Esophagus (tissue), 2 donors: ENCODE measurements around the gene LMF2. TPM values are rescaled to one million over a fixed set of nuclear protein-coding genes. Genes with fewer than 3 reads are reported as not detected.
A peak's percentile ranks its signal among the peaks of the same experiment; 100 is the strongest.
"Not testable (repeated sequence)": the region's sequence is repeated elsewhere in the genome, so short reads cannot be mapped to it uniquely, and the experiment has no call there.

Source experiments
- H3K27ac ChIP-seq, 2 donors: one replicate each; pipeline ENCODE4 v1.5.1; 2013; ENCODE audit warnings: low read depth in 2 of 2, mild to moderate bottlenecking in 2 of 2, inconsistent platforms in 1 of 2, low read length in 1 of 2, moderate library complexity in 1 of 2
- H3K27me3 ChIP-seq, 2 donors: one replicate each; pipeline ENCODE4 v1.6.1; 2013; ENCODE audit warnings: low read length in 2 of 2, control low read depth in 1 of 2, mild to moderate bottlenecking in 1 of 2; ENCODE audit not compliant: insufficient read depth in 2 of 2, control insufficient read depth in 1 of 2
- H3K36me3 ChIP-seq, 2 donors: one replicate each; pipeline ENCODE4 v1.6.1; 2013; ENCODE audit warnings: low read length in 1 of 2; ENCODE audit not compliant: control insufficient read depth in 2 of 2, insufficient read depth in 2 of 2
- H3K4me1 ChIP-seq, 2 donors: one replicate each; pipeline ENCODE4 v1.6.1; 2013; ENCODE audit warnings: low read length in 1 of 2; ENCODE audit not compliant: control insufficient read depth in 2 of 2, insufficient read depth in 2 of 2
- H3K4me3 ChIP-seq, 2 donors: one replicate each; pipeline ENCODE4 v1.5.1; 2013; ENCODE audit warnings: low read length in 2 of 2, mild to moderate bottlenecking in 2 of 2, low read depth in 1 of 2, moderate library complexity in 1 of 2
- H3K9me3 ChIP-seq, 2 donors: one replicate each; pipeline ENCODE4 v1.6.1; 2013; ENCODE audit warnings: mild to moderate bottlenecking in 2 of 2, low read depth in 1 of 2, low read length in 1 of 2, moderate library complexity in 1 of 2; ENCODE audit not compliant: control insufficient read depth in 2 of 2, insufficient read depth in 1 of 2
- WGBS, 2 donors: extraction: QIAGEN DNeasy Blood & Tissue Kit; methylation state at CpG; one replicate each; pipeline ENCODE4 v1.1.7; 2013; 5-methylcytosine and 5-hydroxymethylcytosine counted together
- polyA plus RNA-seq, 2 donors: library from polyadenylated mRNA; stranded (reverse); fragments of 200-250 nt; gene quantifications; one replicate each; pipeline ENCODE4 v1.2.3, GENCODE V29; 2013
- donor health status: healthy with polysubstance abuse.
- donor health status: Bipolar disorder and iron deficiency.

Gene LMF2
- polyA plus RNA-seq, 2 donors: 44.1 to 64.9 TPM

DNA sequence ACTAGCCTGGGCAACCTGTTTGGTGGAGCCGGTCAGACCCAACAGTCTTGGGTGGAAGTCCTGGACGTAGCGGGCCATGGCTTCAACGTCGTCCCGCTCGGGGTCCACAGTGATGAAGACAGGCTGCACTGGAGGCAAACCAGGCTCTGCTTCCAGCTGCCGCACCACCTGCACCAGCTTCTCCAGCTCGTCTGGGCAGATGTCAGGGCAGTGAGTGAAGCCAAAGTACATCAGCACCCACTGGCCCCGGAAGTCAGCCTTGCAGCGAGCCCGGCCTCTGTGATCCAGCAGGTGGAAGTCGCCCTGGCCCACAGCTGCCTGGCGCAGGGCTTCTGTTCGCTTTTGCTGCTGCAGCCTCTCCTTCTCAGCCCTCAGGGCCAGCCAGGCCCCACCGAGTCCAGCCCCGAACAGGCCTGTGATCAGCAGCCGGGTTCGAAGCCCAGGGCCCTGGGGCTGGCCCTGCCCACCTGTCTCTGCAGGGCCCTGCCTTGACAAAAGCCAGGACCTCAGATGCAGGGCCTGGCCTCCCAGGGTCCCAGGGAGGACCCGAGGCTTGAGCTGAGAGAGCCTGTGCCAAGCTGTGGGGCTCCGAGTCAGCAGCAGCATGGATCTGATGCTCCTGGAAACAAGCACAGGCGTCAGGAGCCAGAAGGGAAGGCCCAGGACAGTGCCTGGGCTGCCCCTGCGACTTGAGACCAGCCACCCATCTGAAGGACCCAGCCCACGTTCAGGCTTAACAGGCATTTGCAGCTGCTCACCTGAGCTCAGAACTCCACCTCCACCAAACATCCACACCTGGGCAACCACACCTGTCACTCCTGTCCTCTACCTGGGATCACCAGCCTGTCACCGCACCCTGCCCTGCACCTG lies 16.5 kb upstream of the LMF2 start:
- H3K27ac ChIP-seq: peak overlapping the region; percentile 90 to 96
- H3K9me3 ChIP-seq: peaks cover 0 to 2% of the 10 kb centered on the region in 2 donors
- H3K4me3 ChIP-seq: peak overlapping the region; percentile 62 to 75
- H3K27me3 ChIP-seq: no peaks in the 10 kb centered on the region
- WGBS, 2 donors: 66 to 69% methylated on average over 25 of the region's 25 CpGs
- H3K4me1 ChIP-seq: peaks cover 13 to 32% of the 10 kb centered on the region in 2 donors
- H3K36me3 ChIP-seq: peaks cover 19 to 36% of the 10 kb centered on the region in 2 donors

DNA sequence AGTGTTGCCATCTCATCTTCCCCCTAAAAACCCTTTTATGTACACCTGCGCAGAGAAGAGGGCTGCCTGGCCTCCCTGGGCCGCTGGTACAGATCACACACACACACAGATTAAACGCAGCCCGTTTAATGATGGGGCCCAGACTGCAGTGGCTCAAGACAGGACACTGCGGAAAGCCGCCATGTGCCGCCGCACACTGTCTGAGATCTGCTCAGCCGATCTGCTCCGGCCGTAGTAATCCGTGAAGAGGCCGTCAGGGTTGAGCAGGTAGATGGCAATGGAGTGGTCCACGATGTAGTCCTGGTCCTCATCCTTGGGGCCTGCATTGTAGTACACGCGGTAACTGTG lies 15.9 kb upstream of the LMF2 start:
- WGBS, 2 donors: 89 to 91% methylated on average over 16 of the region's 16 CpGs
- peak overlapping the region in 1 of 2 donors; percentile 90 for H3K27ac ChIP-seq
- H3K36me3 ChIP-seq: peaks cover 23 to 42% of the 10 kb centered on the region in 2 donors

DNA sequence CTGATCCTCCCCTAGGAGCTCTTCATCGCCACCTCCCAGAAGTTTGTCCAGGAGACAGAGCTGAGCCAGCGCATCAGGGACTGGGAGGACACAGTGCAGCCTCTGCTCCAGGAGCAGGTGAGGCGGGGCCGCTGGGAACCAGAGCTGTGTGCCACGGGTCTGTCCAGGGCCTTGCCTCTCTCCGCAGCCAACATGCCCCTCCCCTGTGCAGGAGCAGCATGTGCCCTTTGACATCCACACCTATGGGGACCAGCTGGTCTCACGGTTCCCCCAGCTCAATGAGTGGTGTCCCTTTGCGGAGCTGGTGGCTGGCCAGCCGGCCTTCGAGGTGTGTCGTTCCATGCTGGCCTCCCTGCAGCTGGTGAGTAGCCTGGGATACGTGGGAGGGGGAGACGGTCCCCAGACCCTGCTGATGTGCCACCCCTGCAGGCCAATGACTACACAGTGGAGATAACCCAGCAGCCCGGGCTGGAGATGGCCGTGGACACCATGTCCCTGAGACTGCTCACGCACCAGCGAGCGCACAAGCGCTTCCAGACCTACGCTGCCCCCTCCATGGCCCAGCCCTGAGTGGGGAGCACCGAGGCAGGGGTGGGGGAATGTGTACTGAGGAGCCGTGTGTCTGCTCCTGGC lies 15.4 kb upstream of the LMF2 start:
- peaks cover 23 to 47% of the 10 kb centered on the region in 2 donors for H3K36me3 ChIP-seq
- peaks cover 0 to 2% of the 10 kb centered on the region in 2 donors for H3K9me3 ChIP-seq
- peak overlapping the region in 1 of 2 donors; percentile 16 for H3K27ac ChIP-seq
- H3K27me3 ChIP-seq: no peaks in the 10 kb centered on the region
- H3K4me3 ChIP-seq: no peak overlapping the region
- WGBS, 2 donors: 82 to 88% methylated on average over 22 of the region's 22 CpGs
- H3K4me1 ChIP-seq: peaks cover 13 to 26% of the 10 kb centered on the region in 2 donors

More for the DNA sequence above, 15.9 kb upstream of the LMF2 start:
- Histone ChIP-seq H3K4me3 (no peak overlapping the region), H3K9me3 (peaks cover 0 to 2% of the 10 kb centered on the region in 2 donors), H3K4me1 (peaks cover 13 to 27% of the 10 kb centered on the region in 2 donors), H3K27me3 (no peaks in the 10 kb centered on the region)

DNA sequence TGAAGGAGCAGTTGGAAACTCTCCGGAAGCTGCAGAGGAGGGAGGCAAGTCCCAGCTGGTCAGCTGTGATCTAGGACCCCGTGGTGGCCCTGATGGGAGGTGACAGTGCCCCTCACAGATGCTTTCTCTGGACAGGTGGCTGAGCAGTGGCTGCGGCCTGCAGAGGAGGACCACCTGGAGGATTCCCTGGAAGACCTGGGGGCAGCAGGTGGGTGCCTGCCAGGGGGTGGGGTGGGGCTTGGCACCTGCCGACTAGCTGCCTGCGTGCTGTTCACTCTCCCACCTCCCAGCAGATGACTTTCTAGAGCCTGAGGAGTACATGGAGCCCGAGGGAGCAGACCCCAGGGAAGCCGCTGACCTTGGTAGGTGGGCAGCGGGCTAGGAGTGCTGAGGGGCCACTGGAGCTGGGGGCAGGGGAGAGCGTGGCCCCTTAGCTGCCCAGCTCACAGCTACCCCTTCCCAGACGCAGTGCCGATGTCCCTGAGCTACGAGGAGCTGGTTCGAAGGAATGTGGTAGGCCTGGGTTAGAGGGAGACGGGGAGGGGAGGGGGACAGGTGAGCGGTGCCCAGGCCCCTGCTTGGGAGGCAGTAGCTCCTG lies 14.8 kb upstream of the LMF2 start:
- H3K36me3 ChIP-seq: peaks cover 23 to 52% of the 10 kb centered on the region in 2 donors
- 86 to 90% methylated on average over 15 of the region's 15 CpGs for WGBS, 2 donors
- peaks cover 0 to 2% of the 10 kb centered on the region in 2 donors for H3K9me3 ChIP-seq
- H3K4me3 ChIP-seq: no peak overlapping the region
- H3K27ac ChIP-seq: no peak overlapping the region
- peaks cover 13 to 24% of the 10 kb centered on the region in 2 donors for H3K4me1 ChIP-seq
- H3K27me3 ChIP-seq: no peaks in the 10 kb centered on the region

DNA sequence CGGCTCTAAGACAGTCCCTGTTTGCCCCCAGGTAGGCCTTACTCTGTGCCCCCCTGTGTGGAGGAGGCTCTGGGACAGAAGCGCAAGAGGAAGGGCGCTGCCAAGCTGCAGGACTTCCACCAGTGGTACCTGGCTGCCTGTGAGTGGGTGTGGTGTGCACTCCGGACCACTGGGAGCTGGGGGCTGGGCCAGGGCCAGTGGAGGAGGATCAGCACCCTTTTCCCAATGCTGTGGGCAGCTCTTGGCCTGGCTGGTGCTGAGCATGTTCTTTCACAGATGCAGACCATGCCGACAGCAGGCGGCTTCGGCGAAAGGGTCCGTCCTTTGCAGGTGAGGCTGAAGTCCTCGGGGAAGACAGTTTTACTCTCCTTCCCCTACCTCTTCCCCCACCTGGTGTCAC lies 14.2 kb upstream of the LMF2 start:
- H3K27ac ChIP-seq: no peak overlapping the region
- H3K27me3 ChIP-seq: no peaks in the 10 kb centered on the region
- H3K4me1 ChIP-seq: peaks cover 10 to 18% of the 10 kb centered on the region in 2 donors
- H3K36me3 ChIP-seq: peaks cover 23 to 58% of the 10 kb centered on the region in 2 donors
- H3K9me3 ChIP-seq: peaks cover 0 to 2% of the 10 kb centered on the region in 2 donors
- WGBS, 2 donors: 90 to 91% methylated on average over 10 of the region's 10 CpGs
- H3K4me3 ChIP-seq: no peak overlapping the region

DNA sequence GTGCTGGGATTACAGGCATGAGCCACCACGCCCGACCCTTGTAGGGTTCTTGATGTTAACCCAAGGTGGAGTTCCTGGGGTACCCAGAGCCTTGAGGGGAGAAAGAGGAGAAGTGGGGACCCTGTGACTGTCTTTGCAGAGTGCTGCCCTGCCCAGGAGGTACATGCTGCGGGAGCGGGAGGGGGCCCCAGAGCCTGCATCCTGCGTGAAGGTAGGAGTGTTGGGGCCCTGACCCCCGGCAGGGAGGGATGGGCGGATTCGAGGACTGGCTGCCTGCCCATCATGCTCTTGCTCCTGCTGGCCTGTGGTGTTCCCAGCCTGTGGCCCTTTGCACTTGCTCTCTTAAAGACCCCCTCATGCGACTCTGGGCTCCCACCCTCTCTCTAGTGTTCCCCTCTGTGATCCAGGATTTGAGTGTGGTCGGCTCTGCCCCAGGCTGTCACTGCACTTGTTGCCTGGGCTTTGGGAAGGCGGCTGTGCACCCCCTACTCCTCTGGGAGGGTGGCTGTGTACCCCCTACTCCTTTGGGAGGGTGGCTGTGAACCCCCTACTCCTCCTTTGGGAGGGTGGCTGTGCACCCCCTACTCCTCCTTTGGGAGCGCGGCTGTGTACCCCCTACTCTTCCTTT lies 13.4 kb upstream of the LMF2 start:
- peaks cover 0 to 2% of the 10 kb centered on the region in 2 donors for H3K9me3 ChIP-seq
- peaks cover 23 to 64% of the 10 kb centered on the region in 2 donors for H3K36me3 ChIP-seq
- WGBS, 2 donors: 92 to 93% methylated on average over 13 of the region's 13 CpGs
- peaks cover 8 to 16% of the 10 kb centered on the region in 2 donors for H3K4me1 ChIP-seq
- H3K27me3 ChIP-seq: no peaks in the 10 kb centered on the region
- H3K4me3 ChIP-seq: no peak overlapping the region
- no peak overlapping the region for H3K27ac ChIP-seq

DNA sequence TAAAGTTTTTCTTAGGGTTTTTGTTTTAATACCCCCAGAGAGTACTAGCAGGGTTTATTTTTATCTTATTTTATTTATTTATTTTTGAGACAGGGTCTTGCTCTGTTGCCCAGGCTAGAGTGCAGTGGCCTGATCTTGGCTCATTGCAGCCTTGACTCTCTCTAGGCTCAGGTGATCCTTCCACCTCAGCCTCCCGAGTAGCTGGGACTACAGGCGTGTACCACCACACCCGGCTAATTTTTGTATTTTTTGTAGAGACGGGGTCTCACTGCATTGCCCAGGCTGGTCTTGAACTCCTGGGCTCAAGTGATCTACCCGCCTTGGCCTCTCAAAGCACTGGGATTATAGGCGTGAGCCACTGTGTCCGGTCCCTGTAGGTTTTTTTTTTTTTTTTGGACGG lies 12.7 kb upstream of the LMF2 start:
- H3K27ac ChIP-seq, H3K27me3 ChIP-seq, H3K9me3 ChIP-seq, H3K4me3 ChIP-seq: not testable (repeated sequence)
- WGBS, 2 donors: 97 to 98% methylated on average over 8 of the region's 8 CpGs
- Histone ChIP-seq H3K36me3 (peaks cover 23 to 64% of the 10 kb centered on the region in 2 donors), H3K4me1 (peaks cover 8 to 16% of the 10 kb centered on the region in 2 donors)

DNA sequence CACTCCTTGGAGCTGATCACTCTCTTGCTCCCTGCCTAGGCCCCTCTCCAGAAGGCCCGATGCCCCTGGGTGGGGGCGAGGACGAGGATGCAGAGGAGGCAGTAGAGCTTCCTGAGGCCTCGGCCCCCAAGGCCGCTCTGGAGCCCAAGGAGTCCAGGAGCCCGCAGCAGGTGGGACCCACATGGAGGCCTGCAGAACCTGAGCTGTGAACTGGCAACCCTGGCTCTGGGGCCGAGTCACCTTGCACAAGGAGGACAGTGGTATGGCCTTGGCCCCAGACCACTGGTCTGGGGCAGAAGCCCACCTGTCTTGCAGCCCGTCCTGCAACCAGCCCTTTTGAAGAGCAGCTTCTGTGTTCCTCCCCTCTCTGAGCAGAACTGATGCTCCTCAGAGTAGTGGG lies 11.6 kb upstream of the LMF2 start:
- Histone ChIP-seq H3K27me3 (no peaks in the 10 kb centered on the region), H3K27ac (no peak overlapping the region), H3K4me1 (peaks cover 5 to 6% of the 10 kb centered on the region in 2 donors), H3K9me3 (no peaks in the 10 kb centered on the region), H3K4me3 (no peak overlapping the region), H3K36me3 (peaks cover 23 to 69% of the 10 kb centered on the region in 2 donors)
- 92 to 96% methylated on average over 8 of the region's 8 CpGs for WGBS, 2 donors

DNA sequence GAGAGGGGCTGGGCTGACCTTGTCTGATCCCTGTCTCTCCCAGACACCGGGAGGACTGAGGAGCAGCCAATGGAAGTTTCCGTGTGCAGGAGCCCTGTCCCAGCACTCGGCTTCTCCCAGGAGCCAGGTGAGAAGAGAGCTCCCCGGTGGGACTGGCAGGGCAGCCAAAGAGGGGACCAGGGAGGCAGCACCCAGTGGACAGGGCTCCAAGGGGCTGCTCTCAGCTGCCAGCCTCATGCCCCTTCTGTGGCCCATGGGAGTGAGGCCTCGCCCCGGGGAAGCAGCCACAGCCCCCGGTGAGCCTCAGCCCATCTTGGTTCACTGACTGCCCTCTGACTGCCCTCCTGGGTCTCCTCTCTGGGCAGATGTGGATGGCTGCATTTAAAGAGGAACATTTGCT lies 11.1 kb upstream of the LMF2 start:
- peaks cover 23 to 65% of the 10 kb centered on the region in 2 donors for H3K36me3 ChIP-seq

More for the DNA sequence above, 11.1 kb upstream of the LMF2 start:
- WGBS, 2 donors: 87 to 95% methylated on average over 7 of the region's 7 CpGs
- Histone ChIP-seq H3K27ac (no peak overlapping the region), H3K4me3 (no peak overlapping the region), H3K9me3 (no peaks in the 10 kb centered on the region), H3K4me1 (peaks cover 0 to under 1% of the 10 kb centered on the region in 2 donors), H3K27me3 (no peaks in the 10 kb centered on the region)
